Measurements from ENCODE around the gene ADAMTSL2. TPM values are rescaled to one million over a fixed set of nuclear protein-coding genes. Genes with fewer than 3 reads are reported as not detected.

Gene ADAMTSL2
- total RNA-seq, 1 donor from 2014 or later: 0.65 TPM

DNA sequence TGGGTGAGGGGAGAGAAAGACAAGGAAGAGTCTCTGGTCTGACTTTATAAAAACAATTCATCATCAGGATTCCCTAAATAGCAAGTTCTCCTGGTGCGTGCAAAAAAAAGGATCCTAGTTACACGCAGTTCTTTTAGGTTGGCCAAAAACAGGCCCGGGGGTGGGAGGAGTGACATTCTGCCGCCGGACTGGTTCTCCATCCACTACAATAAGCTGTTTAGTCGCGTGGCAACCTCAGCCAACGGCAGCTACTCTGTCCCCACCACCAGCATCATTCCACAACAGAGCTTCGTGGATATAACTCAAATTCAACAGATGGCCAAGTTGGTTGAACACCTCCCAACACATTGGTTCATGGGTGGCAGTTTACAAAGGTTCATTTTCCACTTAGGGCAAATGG, 77.5 kb downstream of the ADAMTSL2 start:
- Mint-ChIP-seq H3K9me3 (no peaks in the 10 kb centered on the region), H3K4me1 (ENCODE audit: unreplicated experiment) (no peaks in the 10 kb centered on the region), H3K36me3 (no peaks in the 10 kb centered on the region), H3K4me3 (no peak overlapping the region), H3K27me3 (peaks cover 83% of the 10 kb centered on the region), H3K27ac (no peak overlapping the region)
- TF ChIP-seq, protein P1, sequence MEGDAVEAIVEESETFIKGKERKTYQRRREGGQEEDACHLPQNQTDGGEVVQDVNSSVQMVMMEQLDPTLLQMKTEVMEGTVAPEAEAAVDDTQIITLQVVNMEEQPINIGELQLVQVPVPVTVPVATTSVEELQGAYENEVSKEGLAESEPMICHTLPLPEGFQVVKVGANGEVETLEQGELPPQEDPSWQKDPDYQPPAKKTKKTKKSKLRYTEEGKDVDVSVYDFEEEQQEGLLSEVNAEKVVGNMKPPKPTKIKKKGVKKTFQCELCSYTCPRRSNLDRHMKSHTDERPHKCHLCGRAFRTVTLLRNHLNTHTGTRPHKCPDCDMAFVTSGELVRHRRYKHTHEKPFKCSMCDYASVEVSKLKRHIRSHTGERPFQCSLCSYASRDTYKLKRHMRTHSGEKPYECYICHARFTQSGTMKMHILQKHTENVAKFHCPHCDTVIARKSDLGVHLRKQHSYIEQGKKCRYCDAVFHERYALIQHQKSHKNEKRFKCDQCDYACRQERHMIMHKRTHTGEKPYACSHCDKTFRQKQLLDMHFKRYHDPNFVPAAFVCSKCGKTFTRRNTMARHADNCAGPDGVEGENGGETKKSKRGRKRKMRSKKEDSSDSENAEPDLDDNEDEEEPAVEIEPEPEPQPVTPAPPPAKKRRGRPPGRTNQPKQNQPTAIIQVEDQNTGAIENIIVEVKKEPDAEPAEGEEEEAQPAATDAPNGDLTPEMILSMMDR (conservative IDR thresholded peaks at IDR 0.05): no peak
- DNase-seq (ENCODE audit: extremely low spot score, unreplicated experiment): no peak

DNA sequence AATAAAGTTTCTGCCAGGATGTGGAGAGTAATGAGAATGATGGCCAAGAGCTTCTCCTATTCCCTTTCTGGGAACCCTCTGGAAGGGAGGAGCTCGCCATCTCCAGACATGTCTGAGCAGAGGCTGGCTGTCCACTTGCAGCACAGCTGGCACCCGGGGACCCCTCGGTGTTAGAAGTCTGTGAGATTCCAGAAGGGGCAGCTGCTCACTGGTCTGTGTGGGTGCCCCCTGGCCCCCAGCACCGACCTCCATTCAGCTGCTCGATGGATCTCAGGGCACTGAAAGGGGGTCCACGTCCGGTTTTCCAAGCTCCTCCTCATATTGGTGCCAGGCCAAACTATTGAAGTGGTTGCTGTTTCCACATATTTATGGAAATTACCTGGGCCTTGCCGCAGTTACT, 78.3 kb downstream of the ADAMTSL2 start:
- Mint-ChIP-seq H3K27me3 (peaks cover 80% of the 10 kb centered on the region), H3K4me3 (no peak overlapping the region), H3K9me3 (no peaks in the 10 kb centered on the region), H3K36me3 (no peaks in the 10 kb centered on the region), H3K4me1 (ENCODE audit: unreplicated experiment) (no peaks in the 10 kb centered on the region), H3K27ac (no peak overlapping the region)
- TF ChIP-seq, protein P1 (conservative IDR thresholded peaks at IDR 0.05): no peak
- DNase-seq (ENCODE audit: extremely low spot score, unreplicated experiment): no peak

DNA sequence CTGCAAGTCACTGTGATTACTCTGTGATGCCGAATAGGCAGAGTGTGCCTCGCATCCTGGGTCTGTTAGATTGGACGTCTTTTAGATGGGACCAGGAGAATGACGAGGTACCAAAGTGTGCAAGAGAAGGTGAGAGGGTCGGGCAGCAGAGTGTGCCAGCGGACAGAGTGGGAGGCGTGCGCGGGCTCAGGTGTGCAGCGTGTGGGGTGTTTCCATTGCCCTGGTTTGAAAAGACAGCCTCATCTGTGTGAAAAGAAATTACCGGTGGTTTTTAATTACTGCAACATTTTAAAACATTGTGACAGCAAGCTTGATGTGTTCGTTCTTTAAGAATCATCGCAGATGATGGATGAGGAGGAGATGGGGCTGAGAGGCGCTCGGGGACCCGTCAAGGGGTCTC, 78.9 kb downstream of the ADAMTSL2 start:
- H3K4me3 Mint-ChIP-seq: no peak overlapping the region
- H3K27me3 Mint-ChIP-seq: peaks cover 80% of the 10 kb centered on the region
- no peak overlapping the region for H3K27ac Mint-ChIP-seq
- TF ChIP-seq, protein P1 (conservative IDR thresholded peaks at IDR 0.05): no peak
- H3K9me3 Mint-ChIP-seq: no peaks in the 10 kb centered on the region
- no peaks in the 10 kb centered on the region for H3K4me1 Mint-ChIP-seq (ENCODE audit: unreplicated experiment)
- no peak for DNase-seq (ENCODE audit: extremely low spot score, unreplicated experiment)
- H3K36me3 Mint-ChIP-seq: no peaks in the 10 kb centered on the region

DNA sequence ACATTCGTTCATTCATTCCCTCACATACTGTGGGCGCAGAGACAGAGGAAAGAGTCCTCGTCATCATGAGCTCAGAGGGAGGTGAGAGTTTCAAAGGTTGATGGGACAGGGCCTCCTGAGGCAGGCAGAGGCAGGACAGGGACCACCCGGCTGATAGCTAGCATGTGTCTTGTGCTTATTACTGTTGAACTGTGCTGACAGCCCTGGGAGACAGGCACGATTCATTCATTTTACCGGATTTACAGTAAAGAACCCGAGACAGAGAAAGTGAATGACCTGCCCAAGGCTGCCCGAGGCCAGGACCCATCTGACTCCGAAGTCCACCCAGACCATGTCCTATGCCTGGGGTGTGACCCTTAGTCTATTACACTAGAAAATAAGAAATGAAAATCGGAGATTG, 79.6 kb downstream of the ADAMTSL2 start:
- DNase-seq (ENCODE audit: extremely low spot score, unreplicated experiment): no peak
- H3K27me3 Mint-ChIP-seq: peaks cover 82% of the 10 kb centered on the region
- no peak overlapping the region for H3K27ac Mint-ChIP-seq
- H3K9me3 Mint-ChIP-seq: no peaks in the 10 kb centered on the region
- H3K4me1 Mint-ChIP-seq (ENCODE audit: unreplicated experiment): no peaks in the 10 kb centered on the region
- TF ChIP-seq, protein P1 (conservative IDR thresholded peaks at IDR 0.05): no peak
- no peaks in the 10 kb centered on the region for H3K36me3 Mint-ChIP-seq
- no peak overlapping the region for H3K4me3 Mint-ChIP-seq

DNA sequence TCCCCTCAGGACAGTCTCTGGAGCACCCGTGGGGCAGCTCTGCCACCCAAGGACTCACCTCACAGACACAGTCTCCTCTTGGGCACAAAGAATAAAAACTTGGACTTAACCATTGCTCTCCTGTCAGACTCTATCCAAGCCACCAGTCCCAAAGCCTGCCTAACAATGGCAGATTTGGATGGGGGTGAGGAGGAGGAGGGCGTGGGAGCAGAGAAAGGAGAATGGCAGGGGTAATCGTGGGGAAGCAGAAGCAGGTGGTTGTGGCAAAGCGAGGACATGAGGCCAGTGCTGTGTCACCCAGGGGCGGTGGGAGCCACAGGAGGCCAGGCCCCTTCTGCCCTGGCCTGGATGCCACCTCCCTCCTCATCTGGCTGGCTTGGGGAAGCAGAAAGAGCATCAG, 80.2 kb downstream of the ADAMTSL2 start:
- Mint-ChIP-seq H3K27me3 (peaks cover 80% of the 10 kb centered on the region), H3K4me3 (no peak overlapping the region), H3K36me3 (no peaks in the 10 kb centered on the region), H3K27ac (no peak overlapping the region), H3K4me1 (ENCODE audit: unreplicated experiment) (no peaks in the 10 kb centered on the region), H3K9me3 (no peaks in the 10 kb centered on the region)
- DNase-seq (ENCODE audit: extremely low spot score, unreplicated experiment): no peak
- TF ChIP-seq, protein P1 (conservative IDR thresholded peaks at IDR 0.05): no peak

DNA sequence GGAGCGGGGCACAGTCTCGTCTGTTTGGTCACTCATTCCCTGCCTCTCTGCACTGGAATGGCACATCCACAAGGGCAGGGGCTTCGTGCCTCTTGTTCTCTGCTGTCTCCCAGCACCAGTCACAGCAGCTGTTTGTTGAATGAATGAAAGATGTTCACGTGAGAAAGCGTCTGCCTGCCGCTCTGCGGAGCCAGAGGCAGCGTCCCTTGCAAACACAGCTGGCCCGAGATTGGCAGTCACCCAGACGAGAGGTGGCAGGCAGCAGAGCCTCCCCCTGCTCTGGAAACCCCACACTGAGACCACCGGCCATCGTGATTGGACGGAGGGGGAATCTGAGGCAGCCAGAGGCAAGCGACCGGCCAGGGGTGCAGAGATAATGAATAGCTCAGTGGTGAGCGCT, 80.7 kb downstream of the ADAMTSL2 start:
- Mint-ChIP-seq H3K27me3 (peaks cover 79% of the 10 kb centered on the region), H3K4me1 (ENCODE audit: unreplicated experiment) (no peaks in the 10 kb centered on the region), H3K4me3 (no peak overlapping the region)

More for the DNA sequence above, 80.7 kb downstream of the ADAMTSL2 start:
- TF ChIP-seq, protein P1 (conservative IDR thresholded peaks at IDR 0.05): no peak
- no peak for DNase-seq (ENCODE audit: extremely low spot score, unreplicated experiment)
- Mint-ChIP-seq H3K9me3 (no peaks in the 10 kb centered on the region), H3K27ac (no peak overlapping the region), H3K36me3 (no peaks in the 10 kb centered on the region)
